CD14-positive monocyte (primary cell): Measurements from ENCODE around the gene USP53. TPM values are rescaled to one million over a fixed set of nuclear protein-coding genes. Genes with fewer than 3 reads are reported as not detected.

ENCODE experiments used
- DNase-seq, 3 donors: peaks; one replicate each; pipeline ENCODE4 v3.0.0-alpha.2; 2011 to 2022
- H2AFZ ChIP-seq: 2 replicates; pipeline ENCODE4 v1.6.0; 2012; ENCODE audit warnings: mild to moderate bottlenecking, low read depth, low read length, inconsistent platforms; ENCODE audit not compliant: insufficient read depth, poor library complexity, severe bottlenecking
- H3K27ac ChIP-seq, 2 donors: 1 replicate in 1 of 2; 2 replicates in 1 of 2; pipeline ENCODE4 v1.5.1; 2012 to 2013; ENCODE audit warnings: low read length in 2 of 2, control low read depth in 1 of 2, inconsistent platforms in 1 of 2, low read depth in 1 of 2, mild to moderate bottlenecking in 1 of 2
- H3K27me3 ChIP-seq, 2 donors: one replicate each; pipeline versions ENCODE4 v1.6.0 to v1.6.1; 2011 to 2013; ENCODE audit warnings: low read length in 2 of 2; ENCODE audit not compliant: control insufficient read depth in 2 of 2, insufficient read depth in 2 of 2
- H3K36me3 ChIP-seq, 2 donors: replicated peaks in 1 of 2; 1 replicate in 1 of 2; 2 replicates in 1 of 2; pipeline versions ENCODE4 v1.5.1 to v1.6.1; 2012 to 2013; ENCODE audit warnings: low read length in 2 of 2, control low read depth in 1 of 2, inconsistent platforms in 1 of 2, mild to moderate bottlenecking in 1 of 2; ENCODE audit not compliant: insufficient read depth in 2 of 2, control insufficient read depth in 1 of 2
- H3K4me1 ChIP-seq, 2 donors: 1 replicate in 1 of 2; 2 replicates in 1 of 2; pipeline versions ENCODE4 v1.5.1 to v1.6.1; 2012 to 2013; ENCODE audit warnings: low read length in 2 of 2, control low read depth in 1 of 2, inconsistent platforms in 1 of 2, mild to moderate bottlenecking in 1 of 2, moderate library complexity in 1 of 2; ENCODE audit not compliant: insufficient read depth in 2 of 2, control insufficient read depth in 1 of 2
- H3K4me2 ChIP-seq: replicated peaks from 2 replicates; pipeline ENCODE3; 2012; ENCODE audit warnings: low read length, moderate library complexity, mild to moderate bottlenecking; ENCODE audit not compliant: poor library complexity, severe bottlenecking; ENCODE audit errors: extremely low read depth
- H3K4me3 ChIP-seq, 3 experiments: fragments of 200-600 bp in 1 of 3; sonication (generic) in 1 of 3; replicated peaks in 1 of 3; 1 replicate in 2 of 3; 2 replicates in 1 of 3; pipeline ENCODE4 v1.5.1; 2011 to 2013; ENCODE audit warnings: low read length in 3 of 3, mild to moderate bottlenecking in 3 of 3, control low read depth in 2 of 3, low read depth in 2 of 3, inconsistent platforms in 1 of 3, moderate library complexity in 1 of 3
- H3K79me2 ChIP-seq: 2 replicates; pipeline ENCODE4 v1.6.0; 2012; ENCODE audit warnings: mild to moderate bottlenecking, control low read depth, inconsistent platforms, low read length, moderate library complexity; ENCODE audit not compliant: insufficient read depth
- H3K9ac ChIP-seq: 2 replicates; pipeline ENCODE4 v1.6.0; 2017; ENCODE audit warnings: low read length, mild to moderate bottlenecking; ENCODE audit not compliant: insufficient read depth, poor library complexity, severe bottlenecking
- H3K9me3 ChIP-seq, 2 donors: replicated peaks in 1 of 2; 1 replicate in 1 of 2; 2 replicates in 1 of 2; pipeline versions ENCODE4 v1.5.1 to v1.6.1; 2012 to 2013; ENCODE audit warnings: low read length in 2 of 2, control low read depth in 1 of 2; ENCODE audit not compliant: control insufficient read depth in 1 of 2, insufficient read depth in 1 of 2
- H4K20me1 ChIP-seq: 2 replicates; pipeline ENCODE4 v1.6.0; 2012; ENCODE audit warnings: mild to moderate bottlenecking, low read length, control low read depth, moderate library complexity; ENCODE audit not compliant: insufficient read depth
- H3K27ac Mint-ChIP-seq, 7 donors: one replicate each; pipeline ENCODE4 v1.8.0; 2020; ENCODE audit warnings: mild to moderate bottlenecking in 7 of 7, mixed read lengths in 7 of 7, moderate library complexity in 6 of 7, inconsistent platforms in 2 of 7
- H3K27me3 Mint-ChIP-seq, 3 donors: one replicate each; pipeline ENCODE4 v1.8.0; 2021 to 2022; ENCODE audit warnings: low read depth in 3 of 3, mild to moderate bottlenecking in 3 of 3, mixed read lengths in 3 of 3, moderate library complexity in 3 of 3, inconsistent platforms in 1 of 3
- H3K36me3 Mint-ChIP-seq, 2 donors: one replicate each; pipeline ENCODE4 v1.8.0; 2020; ENCODE audit warnings: mixed read lengths in 2 of 2, inconsistent platforms in 1 of 2, mild to moderate bottlenecking in 1 of 2
- H3K4me1 Mint-ChIP-seq: one replicate; pipeline ENCODE4 v1.8.0; 2020; ENCODE audit warnings: mild to moderate bottlenecking, mixed read lengths
- H3K4me3 Mint-ChIP-seq, 2 donors: one replicate each; pipeline ENCODE4 v1.8.0; 2020; ENCODE audit warnings: mild to moderate bottlenecking in 2 of 2, mixed read lengths in 2 of 2, moderate library complexity in 1 of 2
- H3K9me3 Mint-ChIP-seq, 7 donors: one replicate each; pipeline ENCODE4 v1.8.0; 2020 to 2022; ENCODE audit warnings: mixed read lengths in 7 of 7, mild to moderate bottlenecking in 6 of 7, moderate library complexity in 6 of 7, inconsistent platforms in 2 of 7
- CTCF ChIP-seq: fragments of 200-600 bp; IDR thresholded peaks from one replicate; pipeline ENCODE4 v1.8.0; 2022; ENCODE audit warnings: antibody characterized with exemption, mild to moderate bottlenecking
- WGBS: methylation state at CpG from one replicate; pipeline ENCODE4 v1.1.5; 2013; ENCODE audit warnings: missing lambda C conversion rate; ENCODE audit not compliant: insufficient coverage; 5-methylcytosine and 5-hydroxymethylcytosine counted together
- intact Hi-C, 2 donors: fragments of 100-400 bp; cut with micrococcal nuclease; formaldehyde crosslinking; loops; one replicate each; pipeline versions ENCODE4 v1.15.0 to v1.15.1; 2023
- polyA plus RNA-seq, 3 donors: library from polyadenylated mRNA; depleted of rRNA in 1 of 3; unstranded in 2 of 3; stranded (reverse) in 1 of 3; fragments of 300-500 nt in 2 of 3; fragments of >200 nt in 1 of 3; fragmentation: Illumina TruSeq in 2 of 3; gene quantifications; 1 replicate in 2 of 3; 2 replicates in 1 of 3; pipeline ENCODE4 v1.2.3, GENCODE V29; 2012 to 2021

USP53 gene
- polyA plus RNA-seq, 3 donors, result 0.11 to 0.44 (median 0.22) TPM

- Mint-ChIP-seq H3K4me3 (no peak overlapping the region), H3K36me3 (no peaks in the 10 kb centered on the region), H3K4me1 (peaks cover 7% of the 10 kb centered on the region), H3K9me3 (peaks cover 0 to 1% (median 0%) of the 10 kb centered on the region in 7 donors), H3K27ac (no peak overlapping the region), H3K27me3 (no peaks in the 10 kb centered on the region)
- DNase-seq, result no peak
- Histone ChIP-seq H3K27me3 (no peaks in the 10 kb centered on the region), H3K36me3 (no peaks in the 10 kb centered on the region), H3K79me2 (no peaks in the 10 kb centered on the region), H3K9me3 (no peaks in the 10 kb centered on the region), H3K9ac (no peak overlapping the region), H3K4me3 (no peak overlapping the region), H3K4me2 (no peak overlapping the region), H3K4me1 (peaks cover 0 to 3% of the 10 kb centered on the region in 2 donors), H2AFZ (no peak overlapping the region), H3K27ac (no peak overlapping the region), H4K20me1 (no peaks in the 10 kb centered on the region)
- no peak for TF ChIP-seq CTCF
- intact Hi-C loops, result no loop called here
- WGBS, result no CpG with 5 or more reads among the region's 1 CpG
Observed at GRCh38 chr4:119310826-119311225, 98.3 kb downstream of the USP53 start.

GRCh38 chr4:119313237-119313636 lies 100.7 kb downstream of the USP53 start:
- peaks cover 0 to 3% of the 10 kb centered on the region in 2 donors for H3K4me1 ChIP-seq
- Mint-ChIP-seq H3K4me3 (no peak overlapping the region), H3K27me3 (no peaks in the 10 kb centered on the region), H3K9me3 (no peaks in the 10 kb centered on the region), H3K4me1 (peaks cover 7% of the 10 kb centered on the region), H3K27ac (peak overlapping the region in 5 of 7 donors; percentile 8 to 73 (median 22)), H3K36me3 (no peaks in the 10 kb centered on the region)
- intact Hi-C loops, result no loop called here
- H3K4me2 ChIP-seq, result no peak overlapping the region
- peak overlapping the region; percentile 12 for H2AFZ ChIP-seq
- H3K9ac ChIP-seq, result no peak overlapping the region
- H3K4me3 ChIP-seq, result no peak overlapping the region
- no peaks in the 10 kb centered on the region for H3K79me2 ChIP-seq
- no peak overlapping the region for H3K27ac ChIP-seq
- TF ChIP-seq CTCF, result no peak
- no peaks in the 10 kb centered on the region for H3K36me3 ChIP-seq
- no peaks in the 10 kb centered on the region for H4K20me1 ChIP-seq
- no peaks in the 10 kb centered on the region for H3K9me3 ChIP-seq
- DNase-seq, result peak; percentile 13 to 44 (median 28)
- H3K27me3 ChIP-seq, result no peaks in the 10 kb centered on the region
